Spleen (tissue), 11 donors: ENCODE results near the gene TMEM125. TPM values are rescaled to one million over a fixed set of nuclear protein-coding genes. Genes with fewer than 3 reads are reported as not detected.
A peak's percentile ranks its signal among the peaks of the same experiment; 100 is the strongest.

Experiments
- DNase-seq: peaks from one replicate; pipeline ENCODE4 v3.0.0-alpha.2; 2020
- H3K27ac ChIP-seq, 8 donors: fragments of 200-600 bp; sonication (generic) in 7 of 8; 1 replicate in 4 of 8; 2 replicates in 4 of 8; pipeline versions ENCODE4 v1.5.0 to v1.8.0; 2016 to 2021; ENCODE audit warnings: inconsistent platforms in 4 of 8, mild to moderate bottlenecking in 4 of 8, moderate library complexity in 1 of 8
- H3K27me3 ChIP-seq, 7 donors: fragments of 200-600 bp; sonication (generic) in 6 of 7; replicated peaks in 1 of 7; 1 replicate in 4 of 7; 2 replicates in 3 of 7; pipeline versions ENCODE4 v1.5.0 to v1.8.0; 2016 to 2021; ENCODE audit warnings: inconsistent platforms in 3 of 7, mild to moderate bottlenecking in 1 of 7
- H3K36me3 ChIP-seq, 6 donors: fragments of 200-600 bp; sonication (generic) in 5 of 6; 1 replicate in 4 of 6; 2 replicates in 2 of 6; pipeline versions ENCODE4 v1.5.0 to v1.8.0; 2016 to 2021; ENCODE audit warnings: inconsistent platforms in 2 of 6
- H3K4me1 ChIP-seq, 6 donors: fragments of 200-600 bp; sonication (generic) in 5 of 6; 1 replicate in 3 of 6; 2 replicates in 3 of 6; pipeline versions ENCODE4 v1.5.0 to v1.8.0; 2016 to 2021; ENCODE audit warnings: inconsistent platforms in 3 of 6
- H3K4me3 ChIP-seq, 8 donors: fragments of 200-600 bp; sonication (generic) in 7 of 8; 1 replicate in 4 of 8; 2 replicates in 4 of 8; pipeline versions ENCODE4 v1.5.0 to v1.8.0; 2016 to 2021; ENCODE audit warnings: inconsistent platforms in 4 of 8, mild to moderate bottlenecking in 4 of 8, moderate library complexity in 2 of 8
- H3K9me3 ChIP-seq, 8 donors: fragments of 200-600 bp; sonication (generic) in 7 of 8; 1 replicate in 4 of 8; 2 replicates in 4 of 8; pipeline versions ENCODE4 v1.5.0 to v1.8.0; 2016 to 2021; ENCODE audit warnings: inconsistent platforms in 4 of 8
- CTCF ChIP-seq, 11 experiments: fragments of 200-600 bp in 7 of 11; fragments of 450-650 bp in 4 of 11; sonication (generic) in 4 of 11; IDR thresholded peaks in 8 of 11; conservative IDR thresholded peaks in 3 of 11; 1 replicate in 7 of 11; 2 replicates in 4 of 11; pipeline versions ENCODE4 v1.4.0 to v1.8.0; 2016 to 2021; ENCODE audit warnings: antibody characterized with exemption in 11 of 11, inconsistent platforms in 4 of 11, mild to moderate bottlenecking in 1 of 11
- POLR2A ChIP-seq, 3 donors: fragments of 450-650 bp; IDR thresholded peaks; one replicate each; pipeline ENCODE4 v1.5.1; 2017; ENCODE audit warnings: antibody characterized with exemption in 3 of 3, mild to moderate bottlenecking in 1 of 3
- POLR2AphosphoS5 ChIP-seq, 3 donors: sonication (generic); formaldehyde crosslinking; IDR thresholded peaks; one replicate each; pipeline ENCODE4 v1.5.1; 2017; ENCODE audit warnings: antibody characterized with exemption in 3 of 3
- WGBS, 5 donors: extraction: QIAGEN DNeasy Blood & Tissue Kit in 3 of 5; methylation state at CpG; one replicate each; pipeline versions ENCODE4 v1.1.5 to v1.1.7; 2013 to 2018; 5-methylcytosine and 5-hydroxymethylcytosine counted together
- intact Hi-C: fragments of 100-400 bp; cut with DNase I; formaldehyde crosslinking; loops from one replicate; pipeline ENCODE4 v1.15.0; 2023; ENCODE audit warnings: low total_unique reads
- polyA plus RNA-seq, 3 donors: library from polyadenylated mRNA; stranded (reverse); fragments of 200-250 nt; gene quantifications; one replicate each; pipeline ENCODE4 v1.2.1, GENCODE V29; 2013
- total RNA-seq, 7 donors: library from RNA; depleted of rRNA in 3 of 7; stranded (reverse); fragments of >200 nt in 3 of 7; fragmentation: NEBNext Ultra II Directional in 4 of 7; extraction: Animal tissue kit (Norgen Biotek cat#: 25700) in 4 of 7; gene quantifications; one replicate each; pipeline versions ENCODE4 v1.1.0 to v1.2.1, GENCODE V29; 2016 to 2021
- donor health status: healthy with polysubstance abuse.
- donor health status: DM: no; HTN: no; CAD: no; lungs with moderate emphysema.
- donor health status: DM: no; HTN: no; CAD: no.
- donor health status: Bipolar disorder and iron deficiency.
- donor health status: healthy.
- donor health status: DM: no; HTN: no; CAD: no.
- donor health status: DM: yes; HTN: yes; CAD: no.

Gene TMEM125
- total and polyA plus RNA-seq, 10 donors = 0.05 to 0.06 TPM; not detected in 8

- 87 to 93% (median 91%) methylated on average over 21 to 24 of the region's 24 CpGs for WGBS, 5 donors
- no peak overlapping the region for H3K4me3 ChIP-seq
- H3K9me3 ChIP-seq = no peaks in the 10 kb centered on the region
- H3K27ac ChIP-seq = no peak overlapping the region
- H3K4me1 ChIP-seq = peaks cover 0 to 32% (median 9%) of the 10 kb centered on the region in 6 donors
- H3K27me3 ChIP-seq = no peaks in the 10 kb centered on the region
- intact Hi-C loops = no loop called here
- TF ChIP-seq CTCF (IDR thresholded peaks at IDR 0.05 in 8 of 11, conservative IDR thresholded peaks at IDR 0.05 in 3 of 11) (no peak), POLR2AphosphoS5 (IDR thresholded peaks at IDR 0.05) (no peak), POLR2A (IDR thresholded peaks at IDR 0.05) (no peak)
- peak; percentile 54 for DNase-seq
- H3K36me3 ChIP-seq = peaks cover 0 to 49% (median 0%) of the 10 kb centered on the region in 6 donors
Measured at GRCh38 chr1:43312663-43313515, 43.1 kb downstream of the TMEM125 start.

GRCh38 chr1:43313771-43314170, 44.0 kb downstream of the TMEM125 start:
- Histone ChIP-seq H3K27me3 (no peaks in the 10 kb centered on the region), H3K27ac (no peak overlapping the region), H3K9me3 (no peaks in the 10 kb centered on the region), H3K4me1 (peaks cover 0 to 32% (median 9%) of the 10 kb centered on the region in 6 donors), H3K4me3 (no peak overlapping the region), H3K36me3 (peaks cover 0 to 54% (median 0%) of the 10 kb centered on the region in 6 donors)
- 94 to 97% (median 95%) methylated on average over 10 of the region's 10 CpGs for WGBS, 5 donors
- TF ChIP-seq POLR2AphosphoS5 (IDR thresholded peaks at IDR 0.05) (no peak), CTCF (IDR thresholded peaks at IDR 0.05 in 8 of 11, conservative IDR thresholded peaks at IDR 0.05 in 3 of 11) (no peak), POLR2A (IDR thresholded peaks at IDR 0.05) (no peak)
- peak; percentile 68 for DNase-seq
- intact Hi-C loops = no loop called here

DNA sequence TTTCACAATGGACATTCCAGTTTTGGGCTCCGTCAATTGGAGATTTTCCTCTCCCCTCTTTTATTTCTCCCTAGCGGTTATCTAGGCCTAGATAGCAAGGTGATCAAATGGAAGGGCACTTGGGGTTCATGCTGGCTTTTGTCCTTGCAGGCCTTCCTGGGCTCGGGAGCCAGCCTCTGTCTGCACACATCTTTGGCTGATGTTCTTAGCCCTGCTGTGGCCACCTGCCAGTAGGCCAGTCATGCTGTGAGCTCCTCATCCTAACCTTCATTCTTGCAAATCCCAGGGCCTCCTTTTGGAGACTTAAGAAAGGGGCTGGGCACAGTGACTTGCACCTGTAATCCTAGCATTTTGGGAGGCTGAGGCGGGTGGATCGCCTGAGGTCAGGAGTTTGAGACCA, 44.5 kb downstream of the TMEM125 start:
- H3K4me1 ChIP-seq = peaks cover 0 to 31% (median 9%) of the 10 kb centered on the region in 6 donors
- H3K9me3 ChIP-seq = no peaks in the 10 kb centered on the region
- no peak overlapping the region for H3K27ac ChIP-seq
- no peak for TF ChIP-seq CTCF (IDR thresholded peaks at IDR 0.05 in 8 of 11, conservative IDR thresholded peaks at IDR 0.05 in 3 of 11)
- no peak for TF ChIP-seq POLR2A (IDR thresholded peaks at IDR 0.05)
- TF ChIP-seq POLR2AphosphoS5 (IDR thresholded peaks at IDR 0.05) = no peak
- H3K4me3 ChIP-seq = no peak overlapping the region
- H3K27me3 ChIP-seq = no peaks in the 10 kb centered on the region
- H3K36me3 ChIP-seq = peaks cover 0 to 58% (median 0%) of the 10 kb centered on the region in 6 donors
- intact Hi-C loops = no loop called here
- peak; percentile 29 for DNase-seq
- WGBS, 5 donors = 92 to 97% (median 95%) methylated on average over 5 of the region's 5 CpGs

DNA sequence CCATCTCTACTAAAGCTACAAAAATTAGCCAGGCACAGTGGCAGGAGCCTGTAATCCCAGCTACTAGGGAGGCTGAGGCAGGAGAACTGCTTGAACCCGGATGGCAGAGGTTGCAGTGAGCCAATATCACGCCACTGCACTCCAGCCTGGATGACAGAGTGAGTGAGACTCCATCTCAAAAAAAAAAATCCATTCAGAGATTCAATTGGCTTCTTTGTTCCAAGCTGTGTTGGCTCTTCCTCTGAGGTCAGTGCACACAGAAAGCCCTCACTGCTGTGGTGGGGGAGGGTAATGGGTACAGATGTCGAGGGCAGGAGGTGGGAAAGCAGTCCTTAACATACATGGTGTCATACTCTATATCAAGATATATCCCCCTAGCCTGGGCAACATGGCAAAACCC, 45.7 kb downstream of the TMEM125 start:
- intact Hi-C loops = no loop called here
- H3K27me3 ChIP-seq = no peaks in the 10 kb centered on the region
- TF ChIP-seq CTCF (IDR thresholded peaks at IDR 0.05 in 8 of 11, conservative IDR thresholded peaks at IDR 0.05 in 3 of 11) (no peak), POLR2A (IDR thresholded peaks at IDR 0.05) (no peak), POLR2AphosphoS5 (IDR thresholded peaks at IDR 0.05) (no peak)
- peak; percentile 22 for DNase-seq
- 75 to 87% (median 86%) methylated on average over 3 of the region's 3 CpGs for WGBS, 5 donors
- H3K9me3 ChIP-seq = no peaks in the 10 kb centered on the region
- peaks cover 0 to 18% (median 3%) of the 10 kb centered on the region in 6 donors for H3K4me1 ChIP-seq
- H3K4me3 ChIP-seq = no peak overlapping the region
- peaks cover 0 to 65% (median 0%) of the 10 kb centered on the region in 6 donors for H3K36me3 ChIP-seq
- H3K27ac ChIP-seq = no peak overlapping the region
